T-helper 17 cell (primary cell): ENCODE data around the gene RNF38. TPM values are rescaled to one million over a fixed set of nuclear protein-coding genes. Genes with fewer than 3 reads are reported as not detected.
A peak's percentile ranks its signal among the peaks of the same experiment; 100 is the strongest.
"Not testable (repeated sequence)": the region's sequence is repeated elsewhere in the genome, so short reads cannot be mapped to it uniquely, and the experiment has no call there.

ENCODE experiments used
- ATAC-seq: fragments of 150-1000 bp; cut with Tn5 transposase; 2 replicates; pipeline ENCODE4 v1.10.0; 2021; ENCODE audit warnings: mild to moderate bottlenecking, moderate library complexity
- DNase-seq, 3 donors: peaks; one replicate each; pipeline versions ENCODE4 v3.0.0 to v3.0.0-alpha.2; 2020 to 2021
- H3K9me3 ChIP-seq: one replicate; pipeline ENCODE4 v1.7.0; 2013; ENCODE audit warnings: low read length, mild to moderate bottlenecking; ENCODE audit not compliant: control insufficient read depth, poor library complexity, severe bottlenecking
- H3K27ac Mint-ChIP-seq: one replicate; pipeline ENCODE4 v1.8.0; 2022; ENCODE audit warnings: mild to moderate bottlenecking, moderate library complexity, mixed read lengths
- H3K27me3 Mint-ChIP-seq: one replicate; pipeline ENCODE4 v1.8.0; 2022; ENCODE audit warnings: mixed read lengths
- H3K36me3 Mint-ChIP-seq: one replicate; pipeline ENCODE4 v1.8.0; 2022; ENCODE audit warnings: low read depth, mixed read lengths
- H3K4me1 Mint-ChIP-seq: one replicate; pipeline ENCODE4 v1.8.0; 2022; ENCODE audit warnings: mild to moderate bottlenecking, mixed read lengths
- H3K4me3 Mint-ChIP-seq: one replicate; pipeline ENCODE4 v1.8.0; 2022; ENCODE audit warnings: mild to moderate bottlenecking, moderate library complexity, mixed read lengths
- total RNA-seq, 4 donors: library from RNA in 2 of 4; stranded (reverse) in 2 of 4; gene quantifications; one replicate each; pipeline ENCODE4 v1.2.3 and lab custom pipeline; 2022 to 2026

The RNF38 gene
- total RNA-seq (10 to 100 TPM; 87.3 to 94.4 TPM), total RNA-seq (lab: John Stamatoyannopoulos, UW) (54.6 to 91.3 reads per million in 2 donors)

DNA sequence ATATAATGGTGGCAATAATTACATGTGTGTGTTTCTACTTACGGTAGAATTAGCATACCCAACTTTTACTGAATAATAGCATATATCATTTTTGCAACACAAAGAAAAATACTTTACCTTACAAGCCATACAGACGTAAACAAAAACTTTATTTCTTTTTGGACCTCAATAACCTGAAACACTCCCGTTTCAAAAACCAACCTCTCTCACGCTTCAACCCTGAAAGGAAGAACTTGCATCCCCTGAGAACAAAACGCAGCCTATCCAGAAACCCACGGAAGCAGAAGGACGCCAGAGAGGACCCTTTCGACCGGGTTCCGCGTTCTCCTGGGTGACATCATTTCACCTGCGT is at the start of gene RNF38:
Gene RNF38, minus strand, starts transcription at position 290 of the 352 bp plus-strand sequence. Its CDS starts 161 bp downstream, at position 129.
- H3K9me3 ChIP-seq = no peaks in the 10 kb centered on the region
- Mint-ChIP-seq H3K27ac (peak within 1 kb of the TSS; percentile 97), H3K4me3 (peak within 1 kb of the TSS; percentile 97), H3K27me3 (no peaks in the 10 kb centered on the region), H3K36me3 (peaks cover 2% of the 10 kb centered on the region), H3K4me1 (peaks cover 33% of the 10 kb centered on the region)
- ATAC-seq (peak; percentile 50), DNase-seq (peak in 1 of 3 donors; percentile 55)

DNA sequence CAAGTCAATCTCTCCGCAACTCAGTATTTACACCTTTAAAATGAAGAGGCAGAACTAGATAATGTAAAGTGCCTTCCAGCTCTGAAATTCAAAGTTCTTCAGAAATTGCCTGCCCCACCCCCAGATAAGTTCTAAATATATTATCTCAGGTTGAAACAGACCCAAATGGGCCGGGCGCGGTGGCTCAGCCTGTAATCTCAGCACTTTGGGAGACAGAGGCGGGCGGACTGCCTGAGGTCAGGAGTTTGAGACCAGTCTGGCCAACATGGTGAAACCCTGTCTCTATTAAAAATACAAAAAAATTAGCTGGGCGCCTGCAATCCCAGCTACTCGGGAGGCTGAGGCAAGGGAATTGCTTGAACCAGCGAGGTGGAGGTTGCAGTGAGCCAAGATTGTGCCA is 48.5 kb upstream of the RNF38 start:
- not testable (repeated sequence) for H3K27ac Mint-ChIP-seq, H3K4me3 Mint-ChIP-seq, DNase-seq, ATAC-seq, H3K36me3 Mint-ChIP-seq, H3K27me3 Mint-ChIP-seq, H3K9me3 ChIP-seq
- H3K4me1 Mint-ChIP-seq = peaks cover 25% of the 10 kb centered on the region

DNA sequence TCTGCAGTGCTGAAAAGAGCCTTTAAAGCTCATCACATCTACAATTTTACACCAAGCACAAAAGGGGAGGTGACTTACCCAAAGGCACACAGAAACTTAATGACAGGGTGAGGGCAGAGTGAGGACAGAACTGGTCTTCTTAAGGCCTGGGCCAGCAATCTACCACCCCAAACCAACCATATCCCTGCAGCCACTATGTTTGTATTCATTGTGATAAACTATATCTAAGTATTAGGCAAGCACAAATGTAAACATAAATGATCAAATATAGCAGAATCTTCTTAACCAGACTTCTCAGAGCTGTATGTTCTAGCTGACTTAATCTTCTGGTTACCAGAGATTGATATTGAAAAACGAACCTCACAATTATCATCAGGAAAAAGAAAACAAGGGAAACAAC is 47.9 kb upstream of the RNF38 start:
- no peaks in the 10 kb centered on the region for H3K27me3 Mint-ChIP-seq
- no peak for DNase-seq
- no peak overlapping the region for H3K4me3 Mint-ChIP-seq
- H3K27ac Mint-ChIP-seq = peak overlapping the region; percentile 14
- no peaks in the 10 kb centered on the region for H3K9me3 ChIP-seq
- peaks cover 27% of the 10 kb centered on the region for H3K4me1 Mint-ChIP-seq
- no peaks in the 10 kb centered on the region for H3K36me3 Mint-ChIP-seq
- no peak for ATAC-seq

DNA sequence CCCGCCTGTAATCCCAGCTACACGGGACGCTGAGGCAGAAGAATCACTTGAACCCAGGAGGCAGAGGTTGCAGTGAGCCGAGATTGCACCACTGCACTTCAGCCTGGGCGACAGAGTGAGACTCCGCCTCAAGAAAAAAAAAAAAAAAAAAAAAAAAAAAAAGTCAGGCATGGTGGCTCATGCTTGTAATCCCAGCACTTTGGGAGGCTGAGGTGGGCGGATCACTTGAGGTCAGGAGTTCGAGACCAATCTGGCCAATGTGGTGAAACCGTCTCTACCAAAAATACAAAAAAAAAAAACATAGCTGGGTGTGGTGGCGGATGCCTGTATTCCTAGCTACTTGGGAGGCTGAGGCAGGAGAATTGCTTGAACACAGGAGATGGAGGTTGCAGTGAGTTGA is 46.6 kb upstream of the RNF38 start:
- not testable (repeated sequence) for ATAC-seq, H3K9me3 ChIP-seq, H3K4me3 Mint-ChIP-seq, H3K27ac Mint-ChIP-seq, H3K27me3 Mint-ChIP-seq, DNase-seq, H3K36me3 Mint-ChIP-seq
- peaks cover 28% of the 10 kb centered on the region for H3K4me1 Mint-ChIP-seq

DNA sequence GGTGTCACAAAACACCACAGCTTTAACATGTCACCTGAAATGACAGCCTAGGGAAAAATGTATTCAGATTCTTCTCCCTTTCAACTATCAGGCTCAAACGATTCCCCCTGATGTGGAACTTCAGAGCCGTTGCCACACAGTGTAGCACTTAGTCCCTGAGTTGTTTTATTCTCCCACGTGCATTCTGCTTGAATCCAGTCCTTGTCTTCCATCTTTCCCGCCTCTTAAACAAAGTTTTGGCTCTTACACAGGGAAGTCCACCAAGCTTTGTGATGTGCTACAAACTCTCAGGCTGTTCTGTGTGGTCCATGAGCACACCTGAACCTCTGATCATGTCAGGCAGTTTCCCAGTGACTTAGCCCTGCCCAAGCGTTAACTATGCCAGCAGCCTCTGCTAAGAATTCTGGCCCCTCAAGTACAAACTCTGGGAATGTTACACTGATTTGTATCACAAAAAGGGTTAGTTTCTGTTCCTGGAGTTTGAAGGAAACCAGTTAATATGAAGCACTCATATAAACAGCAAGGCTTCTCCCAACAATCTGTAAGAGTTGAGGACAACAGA is 45.8 kb upstream of the RNF38 start:
- DNase-seq = no peak
- peaks cover 30% of the 10 kb centered on the region for H3K4me1 Mint-ChIP-seq

DNA sequence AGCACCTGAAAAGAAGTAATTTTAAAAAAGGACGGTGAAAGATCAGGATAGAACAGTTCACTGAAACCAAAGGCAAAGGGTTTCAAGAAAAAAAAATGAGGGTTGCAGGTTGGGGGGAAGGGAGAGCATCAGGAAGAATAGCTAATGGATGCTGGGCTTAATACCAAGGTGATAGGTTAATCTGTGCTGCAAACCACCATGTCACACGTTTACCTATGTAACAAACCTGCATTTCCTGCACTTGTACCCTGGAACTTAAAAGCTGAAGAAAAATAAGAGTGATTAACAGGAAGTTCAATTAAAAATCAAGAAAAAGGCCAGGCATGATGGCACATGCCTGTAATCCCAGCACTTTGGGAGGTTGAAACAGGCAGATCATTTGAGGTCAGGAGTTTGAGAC is 44.1 kb upstream of the RNF38 start:
- H3K9me3 ChIP-seq = no peaks in the 10 kb centered on the region
- Mint-ChIP-seq H3K4me1 (peaks cover 35% of the 10 kb centered on the region), H3K27ac (peak overlapping the region; percentile 72), H3K27me3 (no peaks in the 10 kb centered on the region), H3K4me3 (no peak overlapping the region), H3K36me3 (peaks cover 2% of the 10 kb centered on the region)
- no peak for ATAC-seq
- DNase-seq = no peak

More for the DNA sequence above, 45.8 kb upstream of the RNF38 start:
- Mint-ChIP-seq H3K27me3 (no peaks in the 10 kb centered on the region), H3K4me3 (no peak overlapping the region), H3K27ac (no peak overlapping the region), H3K36me3 (peaks cover 2% of the 10 kb centered on the region)
- H3K9me3 ChIP-seq = no peaks in the 10 kb centered on the region
- no peak for ATAC-seq

DNA sequence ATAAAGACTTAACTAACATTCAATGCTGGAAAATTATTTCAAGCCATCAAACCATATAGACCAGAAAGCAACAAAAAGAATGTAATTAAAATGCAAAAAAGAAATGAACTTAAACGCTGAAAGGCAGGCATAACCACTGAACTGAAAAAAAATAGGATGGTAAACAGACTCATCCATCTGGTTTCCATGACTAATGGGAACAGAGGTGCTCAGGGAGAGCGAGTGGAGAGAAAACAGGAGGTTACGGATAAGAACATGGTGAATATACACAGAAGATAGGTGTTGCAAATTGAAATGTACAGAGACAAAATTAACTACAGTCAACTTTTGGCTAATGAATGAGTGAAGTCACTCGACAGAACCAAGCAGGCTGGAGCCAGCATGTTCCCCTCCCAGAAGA is 43.5 kb upstream of the RNF38 start:
- peaks cover 37% of the 10 kb centered on the region for H3K4me1 Mint-ChIP-seq
- ATAC-seq (no peak), DNase-seq (no peak)
- peak overlapping the region; percentile 72 for H3K27ac Mint-ChIP-seq
- H3K9me3 ChIP-seq = no peaks in the 10 kb centered on the region
- no peaks in the 10 kb centered on the region for H3K27me3 Mint-ChIP-seq
- H3K4me3 Mint-ChIP-seq = no peak overlapping the region
- H3K36me3 Mint-ChIP-seq = peaks cover 2% of the 10 kb centered on the region

DNA sequence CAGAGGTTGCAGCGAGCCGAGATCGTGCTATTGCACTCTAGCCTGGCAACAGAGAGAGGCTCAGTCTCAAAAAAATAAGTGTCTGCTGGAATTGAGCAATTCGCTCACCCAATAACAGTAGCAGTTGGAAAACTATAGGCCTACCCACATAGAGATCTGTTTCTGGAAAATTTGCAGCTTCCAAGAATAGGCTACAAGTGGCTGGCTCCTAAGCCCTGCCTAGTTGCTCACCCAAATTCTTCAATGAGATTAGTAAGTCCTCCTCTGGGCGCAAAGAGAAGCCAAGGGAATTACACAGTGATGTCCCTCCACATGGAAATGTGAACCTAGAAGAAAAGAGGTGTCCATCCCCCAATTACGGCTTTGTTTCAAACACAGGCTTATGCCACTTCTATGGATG is 42.6 kb upstream of the RNF38 start:
- ATAC-seq (no peak), DNase-seq (no peak)
- H3K27ac Mint-ChIP-seq = peak overlapping the region; percentile 72
- no peaks in the 10 kb centered on the region for H3K9me3 ChIP-seq
- peaks cover 2% of the 10 kb centered on the region for H3K36me3 Mint-ChIP-seq
- H3K4me3 Mint-ChIP-seq = no peak overlapping the region
- H3K4me1 Mint-ChIP-seq = peaks cover 40% of the 10 kb centered on the region
- no peaks in the 10 kb centered on the region for H3K27me3 Mint-ChIP-seq

DNA sequence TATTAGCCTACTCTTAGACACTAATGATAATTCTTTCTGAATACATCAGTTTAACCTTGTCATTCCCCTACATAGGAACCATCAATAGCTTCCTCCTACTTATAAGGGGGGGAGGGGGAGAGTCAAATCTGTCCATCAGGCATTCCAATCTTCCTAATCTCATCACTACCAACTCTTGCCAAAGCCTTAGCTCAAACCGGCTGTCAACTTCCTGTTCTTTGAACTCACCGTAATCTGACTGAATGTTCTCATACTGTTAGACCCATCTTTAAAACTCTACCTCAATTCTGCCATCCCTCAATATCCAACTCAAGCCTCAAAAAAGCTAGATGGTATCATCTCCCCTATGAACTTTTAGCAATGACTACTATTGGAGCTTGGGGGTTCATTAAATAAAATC is 41.9 kb upstream of the RNF38 start:
- H3K27ac Mint-ChIP-seq = peak overlapping the region; percentile 72
- H3K27me3 Mint-ChIP-seq = no peaks in the 10 kb centered on the region
- peak; percentile 45 for ATAC-seq
- no peaks in the 10 kb centered on the region for H3K9me3 ChIP-seq
- DNase-seq = no peak
- peaks cover 2% of the 10 kb centered on the region for H3K36me3 Mint-ChIP-seq
- peaks cover 48% of the 10 kb centered on the region for H3K4me1 Mint-ChIP-seq
- no peak overlapping the region for H3K4me3 Mint-ChIP-seq

DNA sequence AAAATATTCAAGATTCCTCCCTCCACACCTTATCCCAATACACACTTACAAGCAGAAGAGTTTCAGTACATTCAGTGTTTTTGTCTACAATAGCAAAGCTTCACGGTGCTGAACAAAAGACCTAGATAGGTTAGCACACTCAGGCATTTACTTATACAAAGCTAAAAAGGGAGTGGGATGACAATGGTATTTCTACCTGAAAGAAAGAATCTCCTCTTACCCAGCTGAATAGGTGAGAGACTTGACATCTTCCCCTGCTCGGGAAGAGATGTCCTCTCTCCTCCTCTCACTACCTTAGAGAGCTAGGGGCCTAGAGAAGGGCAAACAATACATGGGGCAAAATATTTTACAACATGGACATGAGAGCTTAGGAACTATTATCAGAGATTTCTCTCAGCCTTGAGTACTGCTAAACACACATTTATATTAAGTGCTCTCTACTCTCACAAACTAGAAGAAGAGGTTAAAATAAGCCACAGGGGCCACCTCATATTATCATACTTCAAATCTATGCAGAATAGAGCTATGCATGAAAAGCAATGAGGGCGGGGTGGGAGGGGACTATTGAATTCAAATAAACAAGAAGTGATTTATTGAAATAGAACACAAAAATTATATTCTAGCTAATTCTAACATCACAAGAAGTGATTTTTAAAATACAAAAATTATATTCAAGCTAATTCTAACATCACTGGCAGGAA is 38.6 kb upstream of the RNF38 start:
- Mint-ChIP-seq H3K27ac (no peak overlapping the region), H3K36me3 (peaks cover 2% of the 10 kb centered on the region), H3K4me1 (peaks cover 38% of the 10 kb centered on the region), H3K4me3 (no peak overlapping the region), H3K27me3 (no peaks in the 10 kb centered on the region)
- no peaks in the 10 kb centered on the region for H3K9me3 ChIP-seq
- ATAC-seq (no peak), DNase-seq (no peak)

DNA sequence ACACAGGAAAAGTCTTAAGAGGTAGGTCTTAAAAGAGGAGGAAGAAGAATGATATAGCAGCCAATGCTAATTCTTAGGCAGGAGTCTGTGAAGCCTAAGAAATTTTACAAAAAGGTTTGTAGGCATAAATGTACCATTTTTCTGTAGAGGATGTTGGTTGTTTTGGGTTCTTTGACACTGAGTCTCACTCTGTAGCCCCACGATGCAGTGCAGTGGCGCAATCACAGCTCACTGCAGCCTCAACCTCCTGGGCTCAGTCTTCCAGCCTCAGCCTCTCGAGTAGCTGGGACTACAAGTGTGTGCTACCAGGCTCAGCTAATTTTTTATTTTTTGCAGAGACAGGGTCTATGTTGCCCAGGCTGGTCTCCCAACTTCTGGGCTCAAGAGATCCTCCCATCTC is 37.7 kb upstream of the RNF38 start:
- no peaks in the 10 kb centered on the region for H3K27me3 Mint-ChIP-seq
- no peak overlapping the region for H3K27ac Mint-ChIP-seq
- H3K4me1 Mint-ChIP-seq = peaks cover 36% of the 10 kb centered on the region
- H3K4me3 Mint-ChIP-seq = no peak overlapping the region
- H3K9me3 ChIP-seq = no peaks in the 10 kb centered on the region
- ATAC-seq (no peak), DNase-seq (no peak)
- H3K36me3 Mint-ChIP-seq = peaks cover 2% of the 10 kb centered on the region

DNA sequence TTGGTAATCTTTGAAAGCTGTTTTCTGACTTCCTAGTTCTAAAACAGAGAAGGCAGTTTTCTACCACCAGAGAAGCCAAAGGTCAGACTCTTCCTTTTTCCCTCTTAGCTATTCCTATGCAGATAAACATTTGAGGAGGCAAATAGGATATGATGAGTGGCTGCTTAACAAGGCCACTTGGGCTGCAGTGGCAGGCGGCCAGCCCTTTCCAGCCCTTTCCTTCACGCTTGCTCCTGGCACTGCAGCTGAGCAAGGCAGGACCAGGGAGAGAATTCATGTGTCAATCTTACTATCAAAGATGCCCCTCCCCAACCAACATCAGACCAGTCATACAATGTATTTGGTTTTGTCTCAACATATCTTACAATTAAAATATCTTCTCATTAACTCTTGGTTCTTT is 36.8 kb upstream of the RNF38 start:
- ATAC-seq (no peak), DNase-seq (no peak)
- peaks cover 32% of the 10 kb centered on the region for H3K4me1 Mint-ChIP-seq
- peak overlapping the region; percentile 47 for H3K27ac Mint-ChIP-seq
- no peak overlapping the region for H3K4me3 Mint-ChIP-seq
- no peaks in the 10 kb centered on the region for H3K9me3 ChIP-seq
- H3K27me3 Mint-ChIP-seq = no peaks in the 10 kb centered on the region
- no peaks in the 10 kb centered on the region for H3K36me3 Mint-ChIP-seq

DNA sequence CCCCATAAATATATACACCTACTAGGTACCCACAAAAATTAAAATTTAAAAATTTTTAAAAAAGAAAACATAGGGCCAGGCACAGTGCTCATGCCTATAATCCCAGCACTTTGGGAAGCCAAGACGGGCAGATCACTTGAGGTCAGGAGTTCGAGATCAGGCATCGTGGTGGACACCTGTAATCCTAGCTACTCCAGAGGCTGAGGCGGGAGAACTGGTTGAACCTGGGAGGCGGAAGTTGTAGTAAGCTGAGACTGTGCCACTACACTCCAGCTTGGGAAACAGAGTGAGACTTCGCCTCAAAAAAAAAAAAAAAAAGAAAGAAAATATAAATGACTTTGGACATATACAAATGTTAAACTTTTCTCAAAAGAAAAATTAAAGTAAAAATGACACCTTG is 33.3 kb upstream of the RNF38 start:
- Mint-ChIP-seq H3K36me3 (no peaks in the 10 kb centered on the region), H3K27me3 (no peaks in the 10 kb centered on the region), H3K27ac (peak overlapping the region; percentile 14), H3K4me3 (no peak overlapping the region), H3K4me1 (peaks cover 26% of the 10 kb centered on the region)
- no peak for ATAC-seq
- H3K9me3 ChIP-seq = no peaks in the 10 kb centered on the region
- DNase-seq = no peak

DNA sequence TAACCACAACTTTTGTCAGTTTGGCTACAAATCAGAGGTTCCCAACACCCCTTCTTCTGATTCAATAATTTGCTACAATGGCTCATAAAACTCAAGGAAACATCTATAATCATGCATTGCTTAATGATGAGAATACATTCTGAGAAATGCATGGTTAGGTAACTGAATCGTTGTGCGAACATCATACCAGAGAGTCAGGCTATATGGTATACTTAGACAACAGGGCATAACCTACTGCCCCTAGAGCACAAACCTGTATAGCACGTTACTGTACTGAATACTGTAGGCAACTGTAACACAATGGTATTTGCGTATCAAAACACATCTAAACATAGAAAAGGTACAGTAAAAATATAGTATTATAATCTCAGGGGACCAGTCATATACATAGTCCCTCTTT is 31.0 kb upstream of the RNF38 start:
- H3K9me3 ChIP-seq = no peaks in the 10 kb centered on the region
- Mint-ChIP-seq H3K27ac (peak overlapping the region; percentile 21), H3K36me3 (no peaks in the 10 kb centered on the region), H3K4me3 (no peak overlapping the region), H3K27me3 (no peaks in the 10 kb centered on the region), H3K4me1 (peaks cover 29% of the 10 kb centered on the region)
- ATAC-seq (no peak), DNase-seq (no peak)
